ENCODE measurements around the gene TXNRD3.
"Not testable (repeated sequence)": the region's sequence is repeated elsewhere in the genome, so short reads cannot be mapped to it uniquely, and the experiment has no call there.

DNA sequence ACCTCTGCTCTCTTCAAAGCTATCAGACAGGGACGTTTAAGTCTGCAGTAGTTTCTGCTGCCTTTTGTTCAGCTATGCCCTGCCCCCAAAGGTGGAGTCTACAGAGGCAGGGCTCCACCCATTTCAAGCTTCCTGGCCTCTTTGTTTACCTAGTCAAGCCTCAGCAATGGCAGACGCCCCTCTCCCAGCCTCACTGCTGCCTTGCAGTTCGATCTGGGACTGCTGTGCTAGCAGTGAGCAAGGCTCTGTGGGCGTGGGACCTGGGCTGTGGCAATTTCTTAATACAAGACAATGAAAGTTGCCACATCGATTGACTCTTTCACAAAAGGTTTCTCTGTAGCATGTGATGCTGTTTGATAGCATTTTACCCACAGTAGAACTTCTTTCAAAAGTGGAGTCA lies 63.4 kb downstream of the TXNRD3 start:
- TF ChIP-seq, protein P1, sequence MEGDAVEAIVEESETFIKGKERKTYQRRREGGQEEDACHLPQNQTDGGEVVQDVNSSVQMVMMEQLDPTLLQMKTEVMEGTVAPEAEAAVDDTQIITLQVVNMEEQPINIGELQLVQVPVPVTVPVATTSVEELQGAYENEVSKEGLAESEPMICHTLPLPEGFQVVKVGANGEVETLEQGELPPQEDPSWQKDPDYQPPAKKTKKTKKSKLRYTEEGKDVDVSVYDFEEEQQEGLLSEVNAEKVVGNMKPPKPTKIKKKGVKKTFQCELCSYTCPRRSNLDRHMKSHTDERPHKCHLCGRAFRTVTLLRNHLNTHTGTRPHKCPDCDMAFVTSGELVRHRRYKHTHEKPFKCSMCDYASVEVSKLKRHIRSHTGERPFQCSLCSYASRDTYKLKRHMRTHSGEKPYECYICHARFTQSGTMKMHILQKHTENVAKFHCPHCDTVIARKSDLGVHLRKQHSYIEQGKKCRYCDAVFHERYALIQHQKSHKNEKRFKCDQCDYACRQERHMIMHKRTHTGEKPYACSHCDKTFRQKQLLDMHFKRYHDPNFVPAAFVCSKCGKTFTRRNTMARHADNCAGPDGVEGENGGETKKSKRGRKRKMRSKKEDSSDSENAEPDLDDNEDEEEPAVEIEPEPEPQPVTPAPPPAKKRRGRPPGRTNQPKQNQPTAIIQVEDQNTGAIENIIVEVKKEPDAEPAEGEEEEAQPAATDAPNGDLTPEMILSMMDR (IDR thresholded peaks at IDR 0.05; ENCODE audit: poor library complexity): not testable (repeated sequence)
- TF ChIP-seq EZH2 (IDR thresholded peaks at IDR 0.05; ENCODE audit: borderline replicate concordance); EZH2phosphoT487 (IDR thresholded peaks at IDR 0.05; ENCODE audit: low read depth, severe bottlenecking, unreplicated experiment): not testable (repeated sequence)

Data from hepatocyte (in vitro differentiated cells).